ENCODE results near the gene IGF1R. TPM values are rescaled to one million over a fixed set of nuclear protein-coding genes. Genes with fewer than 3 reads are reported as not detected.

IGF1R gene
- total and polyA plus RNA-seq, 2 of the 8 experiments (the other 6 are each of a cell fraction or from before 2014, with no cell fraction given), result 32.9 to 109 TPM

DNA sequence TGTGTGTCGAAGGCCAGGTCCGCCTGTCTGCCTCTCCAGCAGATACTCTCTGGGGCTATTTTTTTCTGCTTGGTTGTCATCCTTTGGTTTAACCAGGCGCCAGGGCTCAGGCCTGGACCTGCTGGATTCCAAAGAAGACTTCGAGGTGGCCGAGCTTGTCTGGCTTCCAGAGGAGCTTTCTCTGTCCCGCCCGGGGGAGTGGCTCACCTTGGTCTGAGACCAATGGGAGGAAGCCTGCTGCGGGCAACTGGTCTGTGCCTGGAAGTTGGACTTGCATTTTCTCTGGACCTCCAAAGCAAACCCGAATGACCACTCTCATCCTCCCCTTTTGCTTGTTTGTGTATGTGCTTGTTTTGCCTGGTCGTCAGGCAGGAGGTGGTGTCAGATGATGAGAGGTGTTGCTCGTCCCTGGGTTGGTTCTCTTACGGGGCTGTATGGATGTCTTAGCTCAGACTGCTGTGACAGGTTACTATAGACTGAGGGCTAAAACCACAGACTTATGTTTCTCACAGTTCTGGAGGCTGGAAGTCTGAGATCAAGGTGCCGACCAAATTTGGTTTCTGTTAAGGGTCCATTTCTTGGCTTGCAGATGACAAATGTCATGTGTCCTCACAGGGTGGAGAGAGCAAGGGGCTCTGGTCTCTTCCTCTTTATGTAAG, 19.3 kb downstream of the IGF1R start (continued):
- TF ChIP-seq, protein P1, sequence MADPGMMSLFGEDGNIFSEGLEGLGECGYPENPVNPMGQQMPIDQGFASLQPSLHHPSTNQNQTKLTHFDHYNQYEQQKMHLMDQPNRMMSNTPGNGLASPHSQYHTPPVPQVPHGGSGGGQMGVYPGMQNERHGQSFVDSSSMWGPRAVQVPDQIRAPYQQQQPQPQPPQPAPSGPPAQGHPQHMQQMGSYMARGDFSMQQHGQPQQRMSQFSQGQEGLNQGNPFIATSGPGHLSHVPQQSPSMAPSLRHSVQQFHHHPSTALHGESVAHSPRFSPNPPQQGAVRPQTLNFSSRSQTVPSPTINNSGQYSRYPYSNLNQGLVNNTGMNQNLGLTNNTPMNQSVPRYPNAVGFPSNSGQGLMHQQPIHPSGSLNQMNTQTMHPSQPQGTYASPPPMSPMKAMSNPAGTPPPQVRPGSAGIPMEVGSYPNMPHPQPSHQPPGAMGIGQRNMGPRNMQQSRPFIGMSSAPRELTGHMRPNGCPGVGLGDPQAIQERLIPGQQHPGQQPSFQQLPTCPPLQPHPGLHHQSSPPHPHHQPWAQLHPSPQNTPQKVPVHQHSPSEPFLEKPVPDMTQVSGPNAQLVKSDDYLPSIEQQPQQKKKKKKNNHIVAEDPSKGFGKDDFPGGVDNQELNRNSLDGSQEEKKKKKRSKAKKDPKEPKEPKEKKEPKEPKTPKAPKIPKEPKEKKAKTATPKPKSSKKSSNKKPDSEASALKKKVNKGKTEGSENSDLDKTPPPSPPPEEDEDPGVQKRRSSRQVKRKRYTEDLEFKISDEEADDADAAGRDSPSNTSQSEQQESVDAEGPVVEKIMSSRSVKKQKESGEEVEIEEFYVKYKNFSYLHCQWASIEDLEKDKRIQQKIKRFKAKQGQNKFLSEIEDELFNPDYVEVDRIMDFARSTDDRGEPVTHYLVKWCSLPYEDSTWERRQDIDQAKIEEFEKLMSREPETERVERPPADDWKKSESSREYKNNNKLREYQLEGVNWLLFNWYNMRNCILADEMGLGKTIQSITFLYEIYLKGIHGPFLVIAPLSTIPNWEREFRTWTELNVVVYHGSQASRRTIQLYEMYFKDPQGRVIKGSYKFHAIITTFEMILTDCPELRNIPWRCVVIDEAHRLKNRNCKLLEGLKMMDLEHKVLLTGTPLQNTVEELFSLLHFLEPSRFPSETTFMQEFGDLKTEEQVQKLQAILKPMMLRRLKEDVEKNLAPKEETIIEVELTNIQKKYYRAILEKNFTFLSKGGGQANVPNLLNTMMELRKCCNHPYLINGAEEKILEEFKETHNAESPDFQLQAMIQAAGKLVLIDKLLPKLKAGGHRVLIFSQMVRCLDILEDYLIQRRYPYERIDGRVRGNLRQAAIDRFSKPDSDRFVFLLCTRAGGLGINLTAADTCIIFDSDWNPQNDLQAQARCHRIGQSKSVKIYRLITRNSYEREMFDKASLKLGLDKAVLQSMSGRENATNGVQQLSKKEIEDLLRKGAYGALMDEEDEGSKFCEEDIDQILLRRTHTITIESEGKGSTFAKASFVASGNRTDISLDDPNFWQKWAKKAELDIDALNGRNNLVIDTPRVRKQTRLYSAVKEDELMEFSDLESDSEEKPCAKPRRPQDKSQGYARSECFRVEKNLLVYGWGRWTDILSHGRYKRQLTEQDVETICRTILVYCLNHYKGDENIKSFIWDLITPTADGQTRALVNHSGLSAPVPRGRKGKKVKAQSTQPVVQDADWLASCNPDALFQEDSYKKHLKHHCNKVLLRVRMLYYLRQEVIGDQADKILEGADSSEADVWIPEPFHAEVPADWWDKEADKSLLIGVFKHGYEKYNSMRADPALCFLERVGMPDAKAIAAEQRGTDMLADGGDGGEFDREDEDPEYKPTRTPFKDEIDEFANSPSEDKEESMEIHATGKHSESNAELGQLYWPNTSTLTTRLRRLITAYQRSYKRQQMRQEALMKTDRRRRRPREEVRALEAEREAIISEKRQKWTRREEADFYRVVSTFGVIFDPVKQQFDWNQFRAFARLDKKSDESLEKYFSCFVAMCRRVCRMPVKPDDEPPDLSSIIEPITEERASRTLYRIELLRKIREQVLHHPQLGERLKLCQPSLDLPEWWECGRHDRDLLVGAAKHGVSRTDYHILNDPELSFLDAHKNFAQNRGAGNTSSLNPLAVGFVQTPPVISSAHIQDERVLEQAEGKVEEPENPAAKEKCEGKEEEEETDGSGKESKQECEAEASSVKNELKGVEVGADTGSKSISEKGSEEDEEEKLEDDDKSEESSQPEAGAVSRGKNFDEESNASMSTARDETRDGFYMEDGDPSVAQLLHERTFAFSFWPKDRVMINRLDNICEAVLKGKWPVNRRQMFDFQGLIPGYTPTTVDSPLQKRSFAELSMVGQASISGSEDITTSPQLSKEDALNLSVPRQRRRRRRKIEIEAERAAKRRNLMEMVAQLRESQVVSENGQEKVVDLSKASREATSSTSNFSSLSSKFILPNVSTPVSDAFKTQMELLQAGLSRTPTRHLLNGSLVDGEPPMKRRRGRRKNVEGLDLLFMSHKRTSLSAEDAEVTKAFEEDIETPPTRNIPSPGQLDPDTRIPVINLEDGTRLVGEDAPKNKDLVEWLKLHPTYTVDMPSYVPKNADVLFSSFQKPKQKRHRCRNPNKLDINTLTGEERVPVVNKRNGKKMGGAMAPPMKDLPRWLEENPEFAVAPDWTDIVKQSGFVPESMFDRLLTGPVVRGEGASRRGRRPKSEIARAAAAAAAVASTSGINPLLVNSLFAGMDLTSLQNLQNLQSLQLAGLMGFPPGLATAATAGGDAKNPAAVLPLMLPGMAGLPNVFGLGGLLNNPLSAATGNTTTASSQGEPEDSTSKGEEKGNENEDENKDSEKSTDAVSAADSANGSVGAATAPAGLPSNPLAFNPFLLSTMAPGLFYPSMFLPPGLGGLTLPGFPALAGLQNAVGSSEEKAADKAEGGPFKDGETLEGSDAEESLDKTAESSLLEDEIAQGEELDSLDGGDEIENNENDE (IDR thresholded peaks at IDR 0.05; ENCODE audit: insufficient replicate concordance, low read length), result no peak
- no peak for TF ChIP-seq YY1 (IDR thresholded peaks at IDR 0.05; ENCODE audit: low read depth, low read length)
- TF ChIP-seq, protein P2, sequence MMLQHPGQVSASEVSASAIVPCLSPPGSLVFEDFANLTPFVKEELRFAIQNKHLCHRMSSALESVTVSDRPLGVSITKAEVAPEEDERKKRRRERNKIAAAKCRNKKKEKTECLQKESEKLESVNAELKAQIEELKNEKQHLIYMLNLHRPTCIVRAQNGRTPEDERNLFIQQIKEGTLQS (IDR thresholded peaks at IDR 0.05; ENCODE audit: insufficient read depth, low read depth, low read length), result no peak
- TF ChIP-seq TCF12 (IDR thresholded peaks at IDR 0.05; ENCODE audit: low read depth, low read length), result no peak
